ENCODE data around the gene NANP. TPM values are rescaled to one million over a fixed set of nuclear protein-coding genes. Genes with fewer than 3 reads are reported as not detected.

The NANP gene
- polyA plus RNA-seq, 1 of the 3 experiments (the other 2 are of a cell fraction) = 1.9 TPM

DNA sequence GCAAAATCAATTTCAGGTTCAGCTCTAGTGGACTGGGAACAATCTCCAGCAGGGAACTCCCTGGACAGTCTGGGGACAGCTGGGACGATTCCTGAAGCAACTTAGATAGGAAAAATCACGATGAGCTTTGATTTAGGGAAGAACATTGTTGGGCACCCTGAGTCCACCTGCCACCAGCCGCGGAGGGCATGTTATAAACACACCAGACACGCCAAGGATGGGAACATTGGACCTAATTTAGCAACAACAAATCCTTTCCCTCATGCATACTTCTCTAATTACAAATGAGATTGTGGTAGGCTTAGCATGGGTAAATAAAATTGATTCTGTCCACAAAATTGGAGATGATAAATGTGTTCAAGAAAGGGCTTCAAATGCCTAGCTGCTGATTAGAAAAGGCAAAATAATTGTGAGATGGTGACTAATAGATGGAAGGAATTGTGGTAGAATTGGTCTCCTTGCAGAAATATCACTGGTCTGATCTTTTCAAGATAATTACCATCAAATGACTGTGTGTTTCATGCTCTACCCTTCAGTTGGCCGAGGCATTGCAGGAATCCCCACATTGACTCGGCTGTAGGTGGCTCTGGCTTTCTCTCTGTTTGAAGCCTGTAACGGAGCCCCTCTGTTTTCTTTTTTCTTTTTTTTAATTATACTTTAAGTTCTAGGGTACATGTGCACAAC, 6.1 kb upstream of the NANP start (continued):
- TF ChIP-seq FOXJ3 (CRISPR knock-in tag; IDR thresholded peaks at IDR 0.05) (no peak), CHD2 (IDR thresholded peaks at IDR 0.05; ENCODE audit: low read length, partially characterized antibody) (no peak), MXI1 (IDR thresholded peaks at IDR 0.05; ENCODE audit: low read depth, low read length) (no peak), IRF3 (IDR thresholded peaks at IDR 0.05; ENCODE audit: low read depth, low read length) (no peak), RCOR1 (IDR thresholded peaks at IDR 0.05; ENCODE audit: low read length) (no peak), ELF1 (IDR thresholded peaks at IDR 0.05) (no peak), MEF2A (IDR thresholded peaks at IDR 0.05; ENCODE audit: borderline replicate concordance, low read depth) (no peak), YY1 (IDR thresholded peaks at IDR 0.05; ENCODE audit: low read depth) (no peak)
- TF ChIP-seq, protein P1, sequence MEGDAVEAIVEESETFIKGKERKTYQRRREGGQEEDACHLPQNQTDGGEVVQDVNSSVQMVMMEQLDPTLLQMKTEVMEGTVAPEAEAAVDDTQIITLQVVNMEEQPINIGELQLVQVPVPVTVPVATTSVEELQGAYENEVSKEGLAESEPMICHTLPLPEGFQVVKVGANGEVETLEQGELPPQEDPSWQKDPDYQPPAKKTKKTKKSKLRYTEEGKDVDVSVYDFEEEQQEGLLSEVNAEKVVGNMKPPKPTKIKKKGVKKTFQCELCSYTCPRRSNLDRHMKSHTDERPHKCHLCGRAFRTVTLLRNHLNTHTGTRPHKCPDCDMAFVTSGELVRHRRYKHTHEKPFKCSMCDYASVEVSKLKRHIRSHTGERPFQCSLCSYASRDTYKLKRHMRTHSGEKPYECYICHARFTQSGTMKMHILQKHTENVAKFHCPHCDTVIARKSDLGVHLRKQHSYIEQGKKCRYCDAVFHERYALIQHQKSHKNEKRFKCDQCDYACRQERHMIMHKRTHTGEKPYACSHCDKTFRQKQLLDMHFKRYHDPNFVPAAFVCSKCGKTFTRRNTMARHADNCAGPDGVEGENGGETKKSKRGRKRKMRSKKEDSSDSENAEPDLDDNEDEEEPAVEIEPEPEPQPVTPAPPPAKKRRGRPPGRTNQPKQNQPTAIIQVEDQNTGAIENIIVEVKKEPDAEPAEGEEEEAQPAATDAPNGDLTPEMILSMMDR (IDR thresholded peaks at IDR 0.05) = no peak

- Histone ChIP-seq H3K9me2 (no peaks in the 10 kb centered on the region), H3K79me2 (ENCODE audit: insufficient read depth) (peaks cover 17% of the 10 kb centered on the region), H3K36me3 (replicated peaks in 1 of 2; ENCODE audit: control insufficient read depth in 1 of 2, insufficient read depth in 2 of 2, low read length in 1 of 2) (no peaks in the 10 kb centered on the region), H3K9me3 (no peaks in the 10 kb centered on the region), H3K4me2 (no peak overlapping the region), H3K27me3 (ENCODE audit: insufficient read depth) (no peaks in the 10 kb centered on the region), H3K27ac (ENCODE audit: low read depth in 2 of 2, low read length in 1 of 2) (no peak overlapping the region), H3K9ac (no peak overlapping the region), H3K4me3 (ENCODE audit: low read depth in 2 of 2, low read length in 1 of 2) (no peak overlapping the region), H4K20me1 (ENCODE audit: insufficient read depth) (no peaks in the 10 kb centered on the region), H3K4me1 (ENCODE audit: control insufficient read depth in 1 of 2, insufficient read depth in 2 of 2, low read depth in 1 of 2, low read length in 1 of 2) (peaks cover 0 to 19% of the 10 kb centered on the region in 2 experiments; a peak in 3 of 4 replicates), H2AFZ (ENCODE audit: low read depth) (no peak overlapping the region), H3F3A (replicated peaks; ENCODE audit: insufficient read depth) (no peaks in the 10 kb centered on the region)
- ChIA-PET CTCF (no interaction called here), POLR2A (no interaction called here)
- WGBS (ENCODE audit: low lambda C conversion rate) = 95% methylated on average over 9 of the region's 9 CpGs
- TF ChIP-seq YY1 (IDR thresholded peaks at IDR 0.05; ENCODE audit: low read depth) (no peak), MAX (IDR thresholded peaks at IDR 0.05; ENCODE audit: low read depth) (no peak), SIN3A (IDR thresholded peaks at IDR 0.05; ENCODE audit: borderline replicate concordance, low read depth, low read length) (no peak), MEF2A (IDR thresholded peaks at IDR 0.05; ENCODE audit: borderline replicate concordance, low read depth) (no peak), NRF1 (IDR thresholded peaks at IDR 0.05; ENCODE audit: low read depth, low read length) (no peak), EZH2phosphoT487 (IDR thresholded peaks at IDR 0.05; ENCODE audit: borderline replicate concordance, low read depth) (no peak), MXI1 (IDR thresholded peaks at IDR 0.05; ENCODE audit: low read depth, low read length) (no peak), TCF12 (IDR thresholded peaks at IDR 0.05) (no peak), IRF3 (IDR thresholded peaks at IDR 0.05; ENCODE audit: low read depth, low read length) (no peak), RXRA (IDR thresholded peaks at IDR 0.05; ENCODE audit: borderline replicate concordance, low read depth) (no peak)
- TF ChIP-seq, protein P2, sequence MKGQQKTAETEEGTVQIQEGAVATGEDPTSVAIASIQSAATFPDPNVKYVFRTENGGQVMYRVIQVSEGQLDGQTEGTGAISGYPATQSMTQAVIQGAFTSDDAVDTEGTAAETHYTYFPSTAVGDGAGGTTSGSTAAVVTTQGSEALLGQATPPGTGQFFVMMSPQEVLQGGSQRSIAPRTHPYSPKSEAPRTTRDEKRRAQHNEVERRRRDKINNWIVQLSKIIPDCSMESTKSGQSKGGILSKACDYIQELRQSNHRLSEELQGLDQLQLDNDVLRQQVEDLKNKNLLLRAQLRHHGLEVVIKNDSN (IDR thresholded peaks at IDR 0.05; ENCODE audit: borderline replicate concordance, low read depth) = no peak
- TF ChIP-seq, protein P3, sequence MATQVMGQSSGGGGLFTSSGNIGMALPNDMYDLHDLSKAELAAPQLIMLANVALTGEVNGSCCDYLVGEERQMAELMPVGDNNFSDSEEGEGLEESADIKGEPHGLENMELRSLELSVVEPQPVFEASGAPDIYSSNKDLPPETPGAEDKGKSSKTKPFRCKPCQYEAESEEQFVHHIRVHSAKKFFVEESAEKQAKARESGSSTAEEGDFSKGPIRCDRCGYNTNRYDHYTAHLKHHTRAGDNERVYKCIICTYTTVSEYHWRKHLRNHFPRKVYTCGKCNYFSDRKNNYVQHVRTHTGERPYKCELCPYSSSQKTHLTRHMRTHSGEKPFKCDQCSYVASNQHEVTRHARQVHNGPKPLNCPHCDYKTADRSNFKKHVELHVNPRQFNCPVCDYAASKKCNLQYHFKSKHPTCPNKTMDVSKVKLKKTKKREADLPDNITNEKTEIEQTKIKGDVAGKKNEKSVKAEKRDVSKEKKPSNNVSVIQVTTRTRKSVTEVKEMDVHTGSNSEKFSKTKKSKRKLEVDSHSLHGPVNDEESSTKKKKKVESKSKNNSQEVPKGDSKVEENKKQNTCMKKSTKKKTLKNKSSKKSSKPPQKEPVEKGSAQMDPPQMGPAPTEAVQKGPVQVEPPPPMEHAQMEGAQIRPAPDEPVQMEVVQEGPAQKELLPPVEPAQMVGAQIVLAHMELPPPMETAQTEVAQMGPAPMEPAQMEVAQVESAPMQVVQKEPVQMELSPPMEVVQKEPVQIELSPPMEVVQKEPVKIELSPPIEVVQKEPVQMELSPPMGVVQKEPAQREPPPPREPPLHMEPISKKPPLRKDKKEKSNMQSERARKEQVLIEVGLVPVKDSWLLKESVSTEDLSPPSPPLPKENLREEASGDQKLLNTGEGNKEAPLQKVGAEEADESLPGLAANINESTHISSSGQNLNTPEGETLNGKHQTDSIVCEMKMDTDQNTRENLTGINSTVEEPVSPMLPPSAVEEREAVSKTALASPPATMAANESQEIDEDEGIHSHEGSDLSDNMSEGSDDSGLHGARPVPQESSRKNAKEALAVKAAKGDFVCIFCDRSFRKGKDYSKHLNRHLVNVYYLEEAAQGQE (IDR thresholded peaks at IDR 0.05; ENCODE audit: low read depth, low read length) = no peak
- DNase-seq = no peak
Observed at GRCh38 chr20:25626779-25627178, 3.0 kb upstream of the NANP start.

Data from SK-N-SH (cell line).